Central memory CD8-positive, alpha-beta T cell (primary cell): Measurements from ENCODE around the gene FRMD3.

Experiments
- ATAC-seq: fragments of 150-1000 bp; cut with Tn5 transposase; replicated peaks from 2 replicates; pipeline ENCODE4 v1.10.0; 2022; ENCODE audit warnings: mild to moderate bottlenecking, moderate FRiP score, moderate number of reproducible peaks; ENCODE audit not compliant: poor library complexity, severe bottlenecking; ENCODE audit errors: extremely low read depth
- DNase-seq, 2 donors: peaks; one replicate each; pipeline ENCODE4 v3.0.0; 2021; ENCODE audit warnings: low spot score in 2 of 2
- H3K27ac Mint-ChIP-seq: one replicate; pipeline ENCODE4 v1.8.0; 2022; ENCODE audit warnings: low read depth, mild to moderate bottlenecking, moderate library complexity, mixed read lengths
- H3K27me3 Mint-ChIP-seq: one replicate; pipeline ENCODE4 v1.8.0; 2022; ENCODE audit warnings: mixed read lengths
- H3K36me3 Mint-ChIP-seq: one replicate; pipeline ENCODE4 v1.8.0; 2022; ENCODE audit warnings: mild to moderate bottlenecking, moderate library complexity, mixed read lengths; ENCODE audit not compliant: insufficient read depth
- H3K4me1 Mint-ChIP-seq: one replicate; pipeline ENCODE4 v1.8.0; 2022; ENCODE audit warnings: mixed read lengths
- H3K4me3 Mint-ChIP-seq: one replicate; pipeline ENCODE4 v1.8.0; 2022; ENCODE audit warnings: mild to moderate bottlenecking, moderate library complexity, mixed read lengths
- H3K9me3 Mint-ChIP-seq: one replicate; pipeline ENCODE4 v1.8.0; 2022; ENCODE audit warnings: mixed read lengths

Gene FRMD3

GRCh38 chr9:83236029-83236696 lies 302.0 kb downstream of the FRMD3 start:
- ATAC-seq: no peak
- no peaks in the 10 kb centered on the region for H3K36me3 Mint-ChIP-seq
- no peak overlapping the region for H3K4me3 Mint-ChIP-seq
- DNase-seq: no peak
- H3K27me3 Mint-ChIP-seq: no peaks in the 10 kb centered on the region
- no peaks in the 10 kb centered on the region for H3K4me1 Mint-ChIP-seq
- H3K9me3 Mint-ChIP-seq: no peaks in the 10 kb centered on the region
- no peak overlapping the region for H3K27ac Mint-ChIP-seq

GRCh38 chr9:83235526-83235925 lies 302.7 kb downstream of the FRMD3 start:
- ATAC-seq (no peak), DNase-seq (no peak)
- Mint-ChIP-seq H3K9me3 (no peaks in the 10 kb centered on the region), H3K4me3 (no peak overlapping the region), H3K36me3 (no peaks in the 10 kb centered on the region), H3K27ac (no peak overlapping the region), H3K27me3 (no peaks in the 10 kb centered on the region), H3K4me1 (no peaks in the 10 kb centered on the region)

GRCh38 chr9:83234541-83234940 lies 303.7 kb downstream of the FRMD3 start:
- no peaks in the 10 kb centered on the region for H3K9me3 Mint-ChIP-seq
- DNase-seq (no peak), ATAC-seq (no peak)
- H3K27me3 Mint-ChIP-seq: no peaks in the 10 kb centered on the region
- H3K36me3 Mint-ChIP-seq: no peaks in the 10 kb centered on the region
- H3K4me3 Mint-ChIP-seq: no peak overlapping the region
- no peaks in the 10 kb centered on the region for H3K4me1 Mint-ChIP-seq
- H3K27ac Mint-ChIP-seq: no peak overlapping the region

- no peak overlapping the region for H3K4me3 Mint-ChIP-seq
- H3K27me3 Mint-ChIP-seq: no peaks in the 10 kb centered on the region
- H3K36me3 Mint-ChIP-seq: no peaks in the 10 kb centered on the region
- no peaks in the 10 kb centered on the region for H3K9me3 Mint-ChIP-seq
- ATAC-seq (no peak), DNase-seq (no peak)
- H3K4me1 Mint-ChIP-seq: no peaks in the 10 kb centered on the region
- no peak overlapping the region for H3K27ac Mint-ChIP-seq
These were observed 304.6 kb downstream of the FRMD3 start for GRCh38 chr9:83233647-83234046.

- DNase-seq (no peak), ATAC-seq (no peak)
- no peaks in the 10 kb centered on the region for H3K9me3 Mint-ChIP-seq
- no peak overlapping the region for H3K4me3 Mint-ChIP-seq
- no peaks in the 10 kb centered on the region for H3K36me3 Mint-ChIP-seq
- H3K27me3 Mint-ChIP-seq: no peaks in the 10 kb centered on the region
- H3K27ac Mint-ChIP-seq: no peak overlapping the region
- H3K4me1 Mint-ChIP-seq: no peaks in the 10 kb centered on the region
These were observed 307.2 kb downstream of the FRMD3 start for GRCh38 chr9:83231039-83231438.

- ATAC-seq (no peak), DNase-seq (no peak)
- Mint-ChIP-seq H3K4me3 (no peak overlapping the region), H3K4me1 (peaks cover 4% of the 10 kb centered on the region), H3K27me3 (peaks cover 34% of the 10 kb centered on the region), H3K27ac (no peak overlapping the region), H3K9me3 (no peaks in the 10 kb centered on the region), H3K36me3 (no peaks in the 10 kb centered on the region)
These were observed 317.5 kb downstream of the FRMD3 start for GRCh38 chr9:83220730-83221129.

GRCh38 chr9:83219924-83220438 lies 318.2 kb downstream of the FRMD3 start:
- DNase-seq (no peak), ATAC-seq (no peak)
- H3K9me3 Mint-ChIP-seq: no peaks in the 10 kb centered on the region
- H3K4me3 Mint-ChIP-seq: peak overlapping the region; percentile 57
- H3K27ac Mint-ChIP-seq: no peak overlapping the region
- H3K36me3 Mint-ChIP-seq: no peaks in the 10 kb centered on the region
- H3K27me3 Mint-ChIP-seq: peaks cover 34% of the 10 kb centered on the region
- H3K4me1 Mint-ChIP-seq: peaks cover 4% of the 10 kb centered on the region

- DNase-seq (no peak), ATAC-seq (no peak)
- Mint-ChIP-seq H3K4me1 (peaks cover 4% of the 10 kb centered on the region), H3K4me3 (peak overlapping the region; percentile 57), H3K36me3 (no peaks in the 10 kb centered on the region), H3K27ac (no peak overlapping the region), H3K9me3 (no peaks in the 10 kb centered on the region), H3K27me3 (peaks cover 34% of the 10 kb centered on the region)
These were observed 318.9 kb downstream of the FRMD3 start for GRCh38 chr9:83219154-83219923.

GRCh38 chr9:83218411-83219090 lies 319.6 kb downstream of the FRMD3 start:
- Mint-ChIP-seq H3K27ac (no peak overlapping the region), H3K27me3 (peaks cover 34% of the 10 kb centered on the region), H3K4me3 (peak overlapping the region; percentile 57), H3K9me3 (no peaks in the 10 kb centered on the region), H3K4me1 (peaks cover 4% of the 10 kb centered on the region), H3K36me3 (no peaks in the 10 kb centered on the region)
- DNase-seq (no peak), ATAC-seq (no peak)

GRCh38 chr9:83209188-83209731 lies 328.9 kb downstream of the FRMD3 start:
- no peaks in the 10 kb centered on the region for H3K9me3 Mint-ChIP-seq
- no peak for ATAC-seq
- H3K4me3 Mint-ChIP-seq: no peak overlapping the region
- no peak overlapping the region for H3K27ac Mint-ChIP-seq
- H3K4me1 Mint-ChIP-seq: no peaks in the 10 kb centered on the region
- peaks cover 1% of the 10 kb centered on the region for H3K36me3 Mint-ChIP-seq
- H3K27me3 Mint-ChIP-seq: no peaks in the 10 kb centered on the region
- no peak for DNase-seq

- Mint-ChIP-seq H3K4me3 (no peak overlapping the region), H3K36me3 (peaks cover 1% of the 10 kb centered on the region)
- ATAC-seq: no peak
These were observed 329.9 kb downstream of the FRMD3 start for GRCh38 chr9:83208065-83208850.

GRCh38 chr9:83204047-83204446 lies 334.2 kb downstream of the FRMD3 start:
- DNase-seq: no peak
- ATAC-seq: no peak
- Mint-ChIP-seq H3K4me1 (no peaks in the 10 kb centered on the region), H3K27me3 (no peaks in the 10 kb centered on the region), H3K36me3 (peaks cover 1% of the 10 kb centered on the region), H3K27ac (no peak overlapping the region), H3K4me3 (no peak overlapping the region), H3K9me3 (no peaks in the 10 kb centered on the region)

More at GRCh38 chr9:83208065-83208850, 329.9 kb downstream of the FRMD3 start:
- Mint-ChIP-seq H3K4me1 (no peaks in the 10 kb centered on the region), H3K27ac (no peak overlapping the region), H3K9me3 (no peaks in the 10 kb centered on the region), H3K27me3 (no peaks in the 10 kb centered on the region)
- DNase-seq: no peak
